ENCODE data around the gene CFAP45. TPM values are rescaled to one million over a fixed set of nuclear protein-coding genes. Genes with fewer than 3 reads are reported as not detected.

CFAP45 gene
- total RNA-seq, 1 experiment from 2014 or later, result 0.48 TPM

- Mint-ChIP-seq H3K4me3 (no peak overlapping the region), H3K27me3 (ENCODE audit: low read depth) (peaks cover 27% of the 10 kb centered on the region), H3K36me3 (no peaks in the 10 kb centered on the region), H3K4me1 (peaks cover 19% of the 10 kb centered on the region), H3K27ac (no peak overlapping the region), H3K9me3 (no peaks in the 10 kb centered on the region)
- TF ChIP-seq GRHL2 (CRISPR knock-in tag; IDR thresholded peaks at IDR 0.05; ENCODE audit: insufficient replicate concordance, severe bottlenecking) (no peak), E2F4 (CRISPR knock-in tag; IDR thresholded peaks at IDR 0.05; ENCODE audit: borderline replicate concordance, low read depth) (no peak)
- DNase-seq (ENCODE audit: low spot score) (no peak), ATAC-seq (no peak)
- ChIA-PET CTCF (no interaction called here), POLR2A (no interaction called here)
These were observed 2.0 kb downstream of the CFAP45 start for GRCh38 chr1:159897962-159898361.

DNA sequence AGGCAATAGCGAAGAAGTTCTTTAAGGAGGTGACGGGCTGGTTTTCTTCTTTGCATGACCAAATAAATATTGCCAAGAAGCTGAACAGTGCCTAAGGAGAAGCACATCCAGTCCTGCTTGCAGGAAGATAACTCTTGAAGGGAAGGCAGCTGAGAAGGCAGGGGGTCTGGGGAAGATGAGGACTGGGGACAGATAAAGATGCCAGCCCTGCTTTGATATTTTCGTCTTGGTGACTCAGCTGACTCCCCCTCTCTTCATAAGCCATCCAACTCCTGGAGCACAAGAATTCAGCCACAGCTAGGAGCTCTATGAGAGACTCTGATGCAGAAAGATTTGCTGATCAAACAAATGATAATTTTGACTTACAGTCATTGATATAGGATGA, 3.4 kb downstream of the CFAP45 start:
- CTCF ChIA-PET, result interaction anchor here (0.8 to 11.5 kb wide), 2 partner anchors 97 to 111 kb away, joined by 3 to 188 read pairs; no protein-coding TSS in a partner anchor
- Mint-ChIP-seq H3K4me3 (no peak overlapping the region), H3K36me3 (no peaks in the 10 kb centered on the region), H3K27ac (no peak overlapping the region), H3K4me1 (peaks cover 19% of the 10 kb centered on the region), H3K27me3 (ENCODE audit: low read depth) (peaks cover 20% of the 10 kb centered on the region), H3K9me3 (no peaks in the 10 kb centered on the region)
- TF ChIP-seq TEAD1 (CRISPR knock-in tag; IDR thresholded peaks at IDR 0.05) (no peak), HMGA2 (CRISPR knock-in tag; IDR thresholded peaks at IDR 0.05) (no peak), TP53 (CRISPR knock-in tag; IDR thresholded peaks at IDR 0.05) (no peak), ESRRA (CRISPR knock-in tag; IDR thresholded peaks at IDR 0.05; ENCODE audit: borderline replicate concordance) (no peak), ZNF219 (CRISPR knock-in tag; IDR thresholded peaks at IDR 0.05; ENCODE audit: borderline replicate concordance) (no peak), TCF7 (CRISPR knock-in tag; IDR thresholded peaks at IDR 0.05; ENCODE audit: low read depth) (no peak), ZNF396 (CRISPR knock-in tag; IDR thresholded peaks at IDR 0.05; ENCODE audit: borderline replicate concordance) (no peak), GRHL2 (CRISPR knock-in tag; IDR thresholded peaks at IDR 0.05; ENCODE audit: insufficient replicate concordance, severe bottlenecking) (no peak), JAZF1 (CRISPR knock-in tag; IDR thresholded peaks at IDR 0.05) (no peak), JUN (CRISPR knock-in tag; IDR thresholded peaks at IDR 0.05) (no peak), CREB1 (CRISPR knock-in tag; IDR thresholded peaks at IDR 0.05) (no peak), FOXJ3 (CRISPR knock-in tag; IDR thresholded peaks at IDR 0.05; ENCODE audit: borderline replicate concordance) (no peak), KAT7 (CRISPR knock-in tag; IDR thresholded peaks at IDR 0.05; ENCODE audit: borderline replicate concordance) (no peak), MYBL2 (CRISPR knock-in tag; IDR thresholded peaks at IDR 0.05) (no peak)
- TF ChIP-seq, protein P1, sequence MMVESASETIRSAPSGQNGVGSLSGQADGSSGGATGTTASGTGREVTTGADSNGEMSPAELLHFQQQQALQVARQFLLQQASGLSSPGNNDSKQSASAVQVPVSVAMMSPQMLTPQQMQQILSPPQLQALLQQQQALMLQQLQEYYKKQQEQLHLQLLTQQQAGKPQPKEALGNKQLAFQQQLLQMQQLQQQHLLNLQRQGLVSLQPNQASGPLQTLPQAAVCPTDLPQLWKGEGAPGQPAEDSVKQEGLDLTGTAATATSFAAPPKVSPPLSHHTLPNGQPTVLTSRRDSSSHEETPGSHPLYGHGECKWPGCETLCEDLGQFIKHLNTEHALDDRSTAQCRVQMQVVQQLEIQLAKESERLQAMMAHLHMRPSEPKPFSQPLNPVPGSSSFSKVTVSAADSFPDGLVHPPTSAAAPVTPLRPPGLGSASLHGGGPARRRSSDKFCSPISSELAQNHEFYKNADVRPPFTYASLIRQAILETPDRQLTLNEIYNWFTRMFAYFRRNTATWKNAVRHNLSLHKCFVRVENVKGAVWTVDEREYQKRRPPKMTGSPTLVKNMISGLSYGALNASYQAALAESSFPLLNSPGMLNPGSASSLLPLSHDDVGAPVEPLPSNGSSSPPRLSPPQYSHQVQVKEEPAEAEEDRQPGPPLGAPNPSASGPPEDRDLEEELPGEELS (CRISPR knock-in tag; IDR thresholded peaks at IDR 0.05), result no peak
- DNase-seq (ENCODE audit: low spot score), result no peak
- no peak for ATAC-seq
- POLR2A ChIA-PET, result no interaction called here

DNA sequence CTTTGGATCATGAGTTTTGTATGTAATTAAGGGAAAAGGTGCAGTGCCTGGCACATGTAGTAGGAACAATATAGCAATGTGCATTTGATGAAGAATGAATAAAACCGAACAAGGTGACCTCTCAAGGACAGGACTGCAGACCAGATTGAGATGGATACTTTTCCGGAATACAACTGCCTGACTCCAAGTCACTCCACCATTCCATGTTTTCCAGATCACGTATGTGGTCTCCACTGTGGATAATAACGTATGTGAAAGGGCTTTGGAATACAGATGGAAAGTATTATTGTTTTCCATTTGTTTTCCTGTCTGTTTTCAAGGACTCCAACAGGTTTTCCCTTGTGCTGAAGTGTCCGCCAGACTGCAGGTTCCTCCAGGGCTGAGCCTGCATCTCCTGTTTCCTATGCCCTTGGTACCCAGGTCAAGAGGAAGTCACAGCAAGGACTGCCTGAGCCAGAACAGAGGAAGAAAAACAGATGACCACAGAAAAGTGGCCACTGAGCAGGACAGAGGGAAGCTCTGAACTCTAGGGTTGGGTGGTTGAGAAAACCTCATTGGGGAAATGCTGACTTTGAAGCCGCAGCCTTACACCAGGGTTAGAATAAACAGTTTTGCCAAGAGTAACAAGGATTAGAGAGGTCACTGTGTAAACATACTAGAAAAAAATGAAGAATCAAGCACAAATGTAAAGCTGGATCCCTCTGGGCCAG, 4.0 kb downstream of the CFAP45 start:
- no peaks in the 10 kb centered on the region for H3K36me3 Mint-ChIP-seq
- H3K4me1 Mint-ChIP-seq, result peaks cover 16% of the 10 kb centered on the region
- no peak for ATAC-seq
- POLR2A ChIA-PET, result interaction anchor here (0.9 kb wide), 1 partner anchor 29 kb away, joined by 3 read pairs; the partner anchor contains the start of gene TAGLN2
- no peaks in the 10 kb centered on the region for H3K9me3 Mint-ChIP-seq
- TF ChIP-seq, protein P2, sequence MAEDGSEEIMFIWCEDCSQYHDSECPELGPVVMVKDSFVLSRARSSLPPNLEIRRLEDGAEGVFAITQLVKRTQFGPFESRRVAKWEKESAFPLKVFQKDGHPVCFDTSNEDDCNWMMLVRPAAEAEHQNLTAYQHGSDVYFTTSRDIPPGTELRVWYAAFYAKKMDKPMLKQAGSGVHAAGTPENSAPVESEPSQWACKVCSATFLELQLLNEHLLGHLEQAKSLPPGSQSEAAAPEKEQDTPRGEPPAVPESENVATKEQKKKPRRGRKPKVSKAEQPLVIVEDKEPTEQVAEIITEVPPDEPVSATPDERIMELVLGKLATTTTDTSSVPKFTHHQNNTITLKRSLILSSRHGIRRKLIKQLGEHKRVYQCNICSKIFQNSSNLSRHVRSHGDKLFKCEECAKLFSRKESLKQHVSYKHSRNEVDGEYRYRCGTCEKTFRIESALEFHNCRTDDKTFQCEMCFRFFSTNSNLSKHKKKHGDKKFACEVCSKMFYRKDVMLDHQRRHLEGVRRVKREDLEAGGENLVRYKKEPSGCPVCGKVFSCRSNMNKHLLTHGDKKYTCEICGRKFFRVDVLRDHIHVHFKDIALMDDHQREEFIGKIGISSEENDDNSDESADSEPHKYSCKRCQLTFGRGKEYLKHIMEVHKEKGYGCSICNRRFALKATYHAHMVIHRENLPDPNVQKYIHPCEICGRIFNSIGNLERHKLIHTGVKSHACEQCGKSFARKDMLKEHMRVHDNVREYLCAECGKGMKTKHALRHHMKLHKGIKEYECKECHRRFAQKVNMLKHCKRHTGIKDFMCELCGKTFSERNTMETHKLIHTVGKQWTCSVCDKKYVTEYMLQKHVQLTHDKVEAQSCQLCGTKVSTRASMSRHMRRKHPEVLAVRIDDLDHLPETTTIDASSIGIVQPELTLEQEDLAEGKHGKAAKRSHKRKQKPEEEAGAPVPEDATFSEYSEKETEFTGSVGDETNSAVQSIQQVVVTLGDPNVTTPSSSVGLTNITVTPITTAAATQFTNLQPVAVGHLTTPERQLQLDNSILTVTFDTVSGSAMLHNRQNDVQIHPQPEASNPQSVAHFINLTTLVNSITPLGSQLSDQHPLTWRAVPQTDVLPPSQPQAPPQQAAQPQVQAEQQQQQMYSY (CRISPR knock-in tag; IDR thresholded peaks at IDR 0.05), result peak; percentile 83
- TF ChIP-seq CBFB (CRISPR knock-in tag; IDR thresholded peaks at IDR 0.05; ENCODE audit: low read depth) (no peak), NFATC4 (CRISPR knock-in tag; IDR thresholded peaks at IDR 0.05) (no peak), ELF4 (CRISPR knock-in tag; IDR thresholded peaks at IDR 0.05; ENCODE audit: low read depth) (no peak), CREM (CRISPR knock-in tag; IDR thresholded peaks at IDR 0.05) (no peak)
- H3K27me3 Mint-ChIP-seq (ENCODE audit: low read depth), result peaks cover 16% of the 10 kb centered on the region
- no peak for DNase-seq (ENCODE audit: low spot score)
- H3K27ac Mint-ChIP-seq, result no peak overlapping the region
- CTCF ChIA-PET, result interaction anchor here (0.8 to 11.5 kb wide), 5 partner anchors 66 to 111 kb away, joined by 3 to 188 read pairs (median 5); no protein-coding TSS in a partner anchor
- no peak overlapping the region for H3K4me3 Mint-ChIP-seq
